Activated CD8-positive, alpha-beta memory T cell treated with anti-CD3 and anti-CD28 coated beads for 24 hours (primary cell): ENCODE data around the gene DBNDD1.
"Not testable (repeated sequence)": the region's sequence is repeated elsewhere in the genome, so short reads cannot be mapped to it uniquely, and the experiment has no call there.

ENCODE experiments used
- DNase-seq: peaks from one replicate; pipeline ENCODE4 v3.0.0-alpha.2; 2020

Gene DBNDD1

GRCh38 chr16:90018652-90019542, at the start of gene DBNDD1:
TSS of gene DBNDD1 (minus strand) at chr16:90019456. CDS start at chr16:90019341, 115 bp downstream.
- DNase-seq, result no peak

GRCh38 chr16:90061437-90061836, 42.2 kb upstream of the DBNDD1 start:
- DNase-seq, result no peak

- DNase-seq, result no peak
Measured at GRCh38 chr16:90057738-90058173, 38.5 kb upstream of the DBNDD1 start.

GRCh38 chr16:90056521-90056920, 37.3 kb upstream of the DBNDD1 start:
- not testable (repeated sequence) for DNase-seq

GRCh38 chr16:90055371-90055770, 36.1 kb upstream of the DBNDD1 start:
- DNase-seq, result no peak

GRCh38 chr16:90054554-90054953, 35.3 kb upstream of the DBNDD1 start:
- DNase-seq, result no peak

GRCh38 chr16:90053902-90054500, 34.7 kb upstream of the DBNDD1 start:
- no peak for DNase-seq

- no peak for DNase-seq
Measured at GRCh38 chr16:90050969-90051368, 31.7 kb upstream of the DBNDD1 start.

GRCh38 chr16:90048737-90049330, 29.6 kb upstream of the DBNDD1 start:
- DNase-seq, result no peak

GRCh38 chr16:90048347-90048722, 29.1 kb upstream of the DBNDD1 start:
- DNase-seq, result no peak

- DNase-seq, result no peak
Measured at GRCh38 chr16:90047714-90048346, 28.6 kb upstream of the DBNDD1 start.

GRCh38 chr16:90046971-90047713, 27.9 kb upstream of the DBNDD1 start:
- no peak for DNase-seq

- DNase-seq, result no peak
Measured at GRCh38 chr16:90046122-90046970, 27.1 kb upstream of the DBNDD1 start.

GRCh38 chr16:90044111-90044551, 24.9 kb upstream of the DBNDD1 start:
- DNase-seq, result no peak

GRCh38 chr16:90043526-90043925, 24.3 kb upstream of the DBNDD1 start:
- DNase-seq, result no peak

- DNase-seq, result no peak
Measured at GRCh38 chr16:90042946-90043514, 23.8 kb upstream of the DBNDD1 start.

GRCh38 chr16:90041896-90042473, 22.7 kb upstream of the DBNDD1 start:
- DNase-seq, result no peak

- DNase-seq, result no peak
Measured at GRCh38 chr16:90040152-90041023, 21.1 kb upstream of the DBNDD1 start.

- DNase-seq, result no peak
Measured at GRCh38 chr16:90037276-90037675, 18.0 kb upstream of the DBNDD1 start.

GRCh38 chr16:90035902-90036301, 16.6 kb upstream of the DBNDD1 start:
- no peak for DNase-seq
